ENCODE data around the gene TCP11L2.
"Not testable (repeated sequence)": the region's sequence is repeated elsewhere in the genome, so short reads cannot be mapped to it uniquely, and the experiment has no call there.

The TCP11L2 gene

DNA sequence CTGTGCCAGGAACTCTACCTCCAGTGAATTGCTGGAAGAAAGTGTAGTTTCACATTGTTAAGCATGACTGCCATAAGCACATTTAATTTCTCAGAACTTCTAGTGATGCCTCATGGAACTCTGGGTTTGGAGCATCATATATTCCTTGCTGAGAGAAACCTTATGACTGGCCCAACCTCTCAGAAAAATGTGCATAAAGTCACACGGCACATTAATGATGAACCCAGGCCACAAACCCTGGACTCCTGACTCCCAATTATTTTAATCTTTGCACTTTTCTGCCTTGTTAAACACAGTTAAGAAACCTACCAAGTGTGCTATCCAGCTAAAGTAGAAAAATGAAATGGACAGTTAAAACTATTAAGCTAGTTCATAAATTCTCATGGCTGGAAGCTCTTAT lies 5.6 kb downstream of the TCP11L2 start:
- no peak for DNase-seq

DNA sequence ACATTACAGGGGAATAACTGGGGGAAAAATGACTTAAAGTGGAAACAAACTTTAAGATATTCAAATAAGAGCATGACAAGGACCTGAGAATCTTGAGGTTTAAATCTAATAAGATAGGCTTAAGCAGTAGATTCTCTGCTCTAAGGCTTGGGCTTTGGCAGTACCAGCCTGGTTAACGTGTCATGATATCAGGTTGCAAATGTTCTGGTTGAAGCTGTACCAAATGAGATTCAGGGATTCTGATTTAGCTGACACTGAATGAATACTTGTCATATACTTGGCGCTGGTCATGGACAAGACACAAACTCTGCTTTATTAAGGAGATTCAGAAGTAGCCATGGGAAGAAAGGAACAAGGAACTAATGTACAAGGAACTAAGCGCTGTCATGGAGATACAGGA lies 6.1 kb downstream of the TCP11L2 start:
- no peak for DNase-seq

DNA sequence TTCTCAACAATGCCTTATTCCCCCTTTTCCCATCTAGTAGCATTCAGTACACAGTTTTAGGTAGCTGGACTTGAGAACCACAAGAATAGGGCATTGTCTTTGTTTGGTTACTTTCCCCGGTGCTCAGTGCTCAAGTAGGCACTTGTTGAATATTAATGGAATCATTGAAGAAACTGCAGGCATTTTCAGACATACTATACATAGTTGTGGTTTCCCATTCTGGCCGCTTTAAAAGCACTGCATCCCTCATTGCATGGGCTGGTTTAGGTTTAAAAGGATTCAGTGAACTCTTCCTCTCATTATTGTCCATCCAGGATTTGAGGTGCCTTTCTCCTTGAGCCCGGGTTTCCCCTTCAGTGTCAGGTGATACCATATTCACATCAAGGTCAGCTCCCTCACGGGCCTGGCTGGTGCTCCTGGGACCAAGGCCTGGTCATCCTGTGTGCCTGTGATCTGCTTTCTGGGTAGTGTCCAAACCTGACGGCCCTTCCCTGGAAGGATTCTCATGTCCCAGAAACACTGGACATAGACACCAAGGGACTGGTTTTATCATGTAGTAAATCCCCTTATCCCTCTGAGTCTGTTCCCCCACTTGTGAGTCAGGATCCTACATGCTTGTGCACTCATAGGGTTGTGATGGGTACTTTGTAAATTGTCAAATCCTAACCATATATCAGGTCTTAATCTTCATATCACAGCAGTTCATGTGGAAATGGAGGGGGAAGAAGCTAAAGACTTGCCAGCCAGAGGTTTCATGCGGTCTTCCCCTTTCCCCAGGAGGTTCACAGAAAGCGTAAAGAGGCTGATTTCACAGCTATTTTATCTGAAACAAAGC lies 7.4 kb downstream of the TCP11L2 start:
- no peak for DNase-seq

DNA sequence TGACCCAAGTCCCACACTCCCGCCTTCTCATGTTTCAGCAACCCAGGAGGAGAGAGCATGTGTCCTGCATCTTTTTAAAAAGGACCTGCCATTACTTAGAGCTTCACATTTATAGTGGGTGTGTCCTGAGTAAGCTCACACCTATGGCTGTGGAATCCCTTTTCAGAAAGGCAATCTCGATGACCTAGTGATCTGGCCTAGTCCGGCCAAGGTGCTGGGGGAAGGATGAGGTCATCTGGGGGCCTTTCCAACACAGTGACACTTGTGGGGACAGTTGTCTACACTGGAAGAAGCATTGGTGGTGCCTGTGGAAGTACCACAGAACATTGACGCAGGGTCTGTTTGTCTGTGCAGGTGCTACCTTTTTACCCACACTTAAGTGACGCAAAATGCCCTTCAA lies 8.2 kb downstream of the TCP11L2 start:
- DNase-seq = no peak

DNA sequence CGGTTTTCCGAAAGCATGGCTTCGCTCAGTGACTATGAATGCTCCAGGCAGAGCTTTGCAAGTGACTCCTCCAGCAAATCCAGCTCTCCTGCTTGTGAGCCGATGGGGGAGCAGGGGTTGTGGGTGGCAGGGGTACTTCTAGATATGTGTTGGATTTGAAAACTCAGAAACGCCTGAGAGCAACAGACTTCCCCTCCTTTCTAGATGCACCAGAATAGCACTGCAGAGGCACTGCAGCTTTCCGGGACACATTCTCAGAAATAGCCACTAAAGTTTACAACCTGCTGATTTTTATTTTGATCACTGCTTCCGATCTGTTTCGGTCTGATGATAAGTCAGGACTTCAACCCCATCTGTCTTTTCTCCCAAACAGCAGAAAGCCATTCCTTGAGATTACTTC lies 8.6 kb downstream of the TCP11L2 start:
- no peak for DNase-seq

DNA sequence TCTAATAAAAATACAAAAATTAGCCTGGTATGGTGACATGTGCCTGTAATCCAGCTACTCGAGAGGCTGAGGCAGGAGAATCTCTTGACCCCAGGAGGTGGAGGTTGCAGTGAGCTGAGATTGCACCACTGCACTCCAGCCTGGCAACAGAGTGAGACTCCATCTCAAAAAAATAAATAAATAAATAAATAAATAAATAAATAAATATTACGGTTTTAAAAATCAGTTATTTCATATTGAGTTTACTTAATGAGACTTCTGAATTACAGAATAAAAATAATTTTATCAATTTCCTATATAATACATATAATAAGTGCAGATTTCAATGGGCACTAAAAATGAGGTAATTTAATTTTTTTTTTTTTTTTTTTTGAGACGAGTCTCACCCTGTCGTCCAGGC lies 10.9 kb downstream of the TCP11L2 start:
- DNase-seq = not testable (repeated sequence)

DNA sequence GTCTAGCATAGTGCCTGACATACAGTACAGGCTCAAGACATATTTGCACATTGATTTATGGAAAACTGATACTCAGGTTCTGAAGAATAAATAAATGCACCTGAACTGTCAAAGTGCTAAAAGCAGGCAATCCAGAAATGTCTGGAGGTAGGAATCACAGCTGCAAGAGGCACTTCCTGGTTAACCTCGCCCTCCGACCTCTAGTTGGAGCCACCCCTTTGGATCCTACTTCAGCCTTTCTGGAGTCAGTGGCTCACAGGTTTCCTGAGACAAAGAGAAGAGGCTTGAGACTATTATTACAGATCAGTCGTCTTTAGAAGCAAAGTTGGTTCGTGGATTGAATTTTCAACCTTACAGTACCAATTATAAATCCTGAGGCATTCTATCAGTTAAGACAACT lies 13.0 kb downstream of the TCP11L2 start:
- no peak for DNase-seq

DNA sequence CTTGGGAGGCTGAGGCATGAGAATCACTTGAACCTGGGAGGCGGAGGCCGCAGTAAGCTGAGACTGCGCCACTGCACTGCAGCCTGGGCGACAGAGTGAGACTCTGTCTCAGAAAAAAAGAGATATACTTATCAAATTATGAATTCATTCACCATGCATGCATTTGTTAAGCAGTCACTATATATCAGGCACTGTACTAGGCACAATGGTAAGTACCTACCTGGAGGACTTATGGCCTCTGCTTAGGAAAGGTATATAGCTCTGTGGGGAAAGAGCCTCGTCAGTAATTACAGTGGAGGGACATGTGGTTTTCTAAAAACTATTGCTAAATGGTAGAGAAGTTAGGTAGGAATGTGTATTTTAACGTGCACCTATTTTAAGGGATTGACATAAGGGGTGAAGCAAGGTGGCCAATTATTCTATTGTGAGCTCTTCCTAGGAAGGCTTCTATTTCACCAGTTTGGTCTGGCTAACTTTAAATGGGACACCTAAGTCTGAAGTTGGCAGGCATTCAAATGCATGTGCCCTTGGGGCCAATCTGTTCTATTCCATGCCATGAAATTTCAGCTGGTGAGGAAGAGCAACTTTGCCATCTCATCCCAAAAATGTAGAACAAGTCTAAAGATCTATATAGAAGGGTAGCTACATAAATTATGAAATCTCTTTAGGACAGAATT lies 15.0 kb downstream of the TCP11L2 start:
- DNase-seq = no peak

DNA sequence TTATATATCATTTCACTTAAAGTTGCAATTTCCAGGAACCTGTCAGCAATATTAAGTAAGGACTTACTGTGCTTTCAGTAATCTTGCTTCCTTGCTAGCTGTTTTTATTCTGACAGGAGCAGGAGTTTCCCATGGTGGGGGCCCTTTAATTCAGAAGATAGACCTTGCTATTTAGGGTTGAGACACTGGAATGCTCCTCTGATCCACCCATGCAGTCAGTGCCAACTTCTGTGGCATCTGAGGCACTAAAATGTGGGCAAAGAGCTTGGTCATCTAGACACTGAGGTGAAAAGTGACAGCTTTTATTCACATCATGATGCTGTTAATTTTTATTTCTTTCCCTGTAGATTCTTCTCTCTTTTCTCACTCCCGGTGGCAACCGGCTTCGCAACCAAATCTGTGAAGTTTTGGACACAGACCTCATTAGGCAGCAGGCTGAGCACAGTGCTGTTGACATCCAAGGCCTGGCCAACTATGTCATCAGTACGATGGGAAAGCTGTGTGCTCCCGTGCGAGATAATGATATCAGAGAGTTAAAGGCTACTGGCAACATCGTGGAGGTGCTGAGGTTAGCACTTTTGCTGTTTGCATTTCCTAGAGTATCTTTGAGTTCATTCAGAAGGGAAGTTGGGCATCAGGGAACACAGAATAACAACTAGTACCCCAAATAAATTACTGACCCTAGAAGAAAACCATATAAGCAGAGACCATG lies 18.8 kb downstream of the TCP11L2 start:
- no peak for DNase-seq

DNA sequence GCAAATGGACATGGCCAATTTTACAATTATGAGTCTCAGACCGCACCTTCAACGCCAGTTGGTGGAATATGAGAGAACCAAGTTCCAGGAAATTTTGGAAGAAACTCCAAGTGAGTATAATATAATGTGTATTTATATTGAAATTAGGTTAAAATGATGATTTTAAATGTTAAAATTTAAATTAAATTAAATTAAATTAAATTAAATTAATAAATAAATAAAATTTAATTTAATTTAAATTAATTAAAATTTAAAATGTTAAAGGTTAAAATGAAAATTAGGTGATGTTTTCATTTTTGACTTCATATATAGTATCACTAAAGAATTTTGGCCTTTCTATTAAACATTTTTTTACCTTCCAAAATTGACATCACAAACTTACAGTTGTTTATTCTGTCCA lies 21.0 kb downstream of the TCP11L2 start:
- no peak for DNase-seq

DNA sequence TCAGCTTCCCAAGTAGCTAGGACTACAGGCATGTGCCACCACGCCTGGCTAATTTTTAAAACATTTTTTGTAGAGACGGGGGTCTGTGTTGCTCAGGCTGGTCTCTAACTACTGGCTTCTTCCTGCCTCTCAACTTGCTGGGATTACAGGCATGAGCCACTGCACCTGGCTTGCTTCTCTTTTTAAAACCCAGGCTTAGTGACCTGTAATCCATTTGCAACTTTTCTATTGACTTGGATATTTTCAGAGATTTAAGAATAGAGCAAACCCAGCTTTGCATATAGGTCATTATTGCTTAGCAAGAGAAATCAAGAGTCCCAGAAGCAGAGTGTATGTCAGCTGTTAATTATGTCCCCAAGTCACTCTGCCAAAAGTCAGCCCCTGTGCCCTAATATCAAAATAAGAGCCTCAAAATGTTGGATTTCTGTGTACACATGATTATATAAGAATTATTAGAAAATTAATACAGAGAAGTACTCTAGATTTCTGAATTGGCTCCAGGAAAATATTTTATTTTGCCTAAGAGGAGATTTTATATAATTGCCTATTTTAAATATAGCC lies 24.9 kb downstream of the TCP11L2 start:
- no peak for DNase-seq

DNA sequence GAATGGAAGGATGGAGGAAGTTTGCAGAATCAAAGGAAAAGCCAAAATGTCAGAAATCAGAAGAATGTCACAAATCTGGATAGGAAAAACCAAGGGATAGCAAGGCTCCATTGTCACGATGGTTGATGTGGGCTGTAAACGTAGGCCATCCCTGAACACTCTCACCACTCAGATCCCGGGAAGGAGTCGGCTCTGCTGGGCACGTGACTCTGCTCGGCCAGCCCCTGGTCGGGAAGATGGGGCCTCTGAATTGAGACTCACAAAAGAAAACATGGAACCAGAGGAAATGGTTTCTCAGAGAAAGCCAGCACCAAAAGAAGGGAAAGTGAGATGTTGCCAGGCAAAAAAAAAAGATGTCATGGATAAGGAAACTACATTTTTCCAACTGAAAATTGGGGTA lies 26.2 kb downstream of the TCP11L2 start:
- no peak for DNase-seq

DNA sequence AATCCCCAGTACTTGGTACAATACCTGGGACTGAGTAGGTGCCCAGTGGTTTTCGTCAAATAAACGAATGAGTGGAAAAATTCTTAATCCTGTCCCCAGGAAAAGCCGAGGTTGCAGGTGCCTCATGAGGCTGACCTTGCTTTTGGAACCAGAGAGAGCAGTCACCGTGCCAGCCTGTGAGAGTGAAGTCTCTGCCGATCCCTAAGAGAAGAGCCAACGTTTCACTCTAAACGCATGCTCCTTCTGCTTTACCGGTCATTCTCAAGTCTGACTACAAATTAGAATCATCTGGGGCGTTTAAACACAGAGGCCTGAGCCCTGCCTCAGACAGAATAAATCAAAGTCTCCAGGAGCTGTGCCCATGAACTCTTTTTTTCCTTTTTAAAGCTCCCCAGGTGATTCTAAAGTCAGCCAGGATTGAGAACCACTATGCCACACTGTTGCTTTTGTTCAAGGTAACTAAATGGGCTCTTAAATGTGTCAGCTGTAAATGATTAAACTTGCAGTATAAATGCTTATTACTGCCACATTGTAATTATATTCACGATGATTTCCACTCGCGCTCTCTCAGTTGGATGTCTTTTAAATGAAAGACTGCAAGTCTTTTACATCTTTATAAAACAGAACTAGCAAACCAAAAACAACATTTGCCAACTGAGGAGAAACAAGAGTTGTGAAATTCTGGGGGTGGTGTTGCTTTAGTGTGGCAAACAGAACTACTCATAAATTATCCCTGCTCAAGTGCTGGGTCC lies 26.9 kb downstream of the TCP11L2 start:
- peak; percentile 36 for DNase-seq

DNA sequence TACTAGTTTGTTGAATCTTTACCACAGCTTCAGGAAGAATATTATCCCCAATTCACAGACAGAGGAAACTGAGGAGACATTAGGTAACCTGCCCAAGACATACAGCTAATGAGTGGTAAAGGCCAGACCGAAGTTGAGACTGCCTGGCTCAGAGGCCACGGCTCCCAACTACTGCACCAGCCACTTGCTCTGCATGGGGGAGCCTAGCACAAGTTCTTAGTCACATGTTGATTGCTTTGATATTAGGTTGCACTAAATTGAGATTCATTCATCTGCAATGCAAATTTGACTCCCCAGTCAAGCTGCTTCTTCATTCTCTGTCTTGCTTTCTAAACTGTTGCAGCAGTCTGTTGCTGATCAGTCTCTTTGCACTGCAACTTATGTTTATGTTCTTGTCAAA lies 29.1 kb downstream of the TCP11L2 start:
- no peak for DNase-seq

DNA sequence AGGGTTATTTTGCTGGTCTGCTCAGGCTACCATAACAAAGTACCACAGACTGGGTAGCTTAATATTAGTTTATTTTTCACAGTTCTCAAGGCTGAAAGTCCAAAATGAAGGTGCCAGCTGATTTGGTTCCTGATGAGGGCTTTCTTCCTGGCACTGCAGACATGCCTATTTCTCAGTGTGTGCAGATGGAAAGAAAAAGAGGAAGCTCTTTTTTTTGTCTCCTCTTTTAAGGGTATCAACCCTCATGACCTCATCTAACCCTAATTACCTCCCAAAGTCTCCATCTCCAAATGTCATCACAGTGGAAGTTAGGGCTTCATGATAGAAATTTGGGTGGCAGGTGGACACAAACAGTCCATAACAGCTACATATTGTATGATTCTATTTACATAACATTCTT lies 30.0 kb downstream of the TCP11L2 start:
- no peak for DNase-seq

DNA sequence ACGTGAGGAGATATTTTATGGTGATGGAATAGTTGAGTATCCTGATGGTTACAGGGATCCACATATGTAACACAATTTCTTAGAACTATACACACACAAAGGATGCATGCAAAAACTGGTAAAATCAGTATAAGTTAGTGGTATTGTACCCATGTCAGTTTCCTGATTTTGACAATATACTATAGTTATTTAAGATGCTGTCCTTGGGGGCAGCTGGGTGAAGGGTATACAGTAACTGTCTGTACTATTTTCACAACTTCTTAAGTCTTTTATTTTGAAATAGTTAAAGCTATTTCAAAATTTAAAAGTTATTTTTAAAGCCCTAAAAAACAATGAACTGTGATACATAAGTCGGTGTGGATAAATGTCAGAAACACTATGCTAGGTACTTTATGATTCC lies 30.5 kb downstream of the TCP11L2 start:
- no peak for DNase-seq

DNA sequence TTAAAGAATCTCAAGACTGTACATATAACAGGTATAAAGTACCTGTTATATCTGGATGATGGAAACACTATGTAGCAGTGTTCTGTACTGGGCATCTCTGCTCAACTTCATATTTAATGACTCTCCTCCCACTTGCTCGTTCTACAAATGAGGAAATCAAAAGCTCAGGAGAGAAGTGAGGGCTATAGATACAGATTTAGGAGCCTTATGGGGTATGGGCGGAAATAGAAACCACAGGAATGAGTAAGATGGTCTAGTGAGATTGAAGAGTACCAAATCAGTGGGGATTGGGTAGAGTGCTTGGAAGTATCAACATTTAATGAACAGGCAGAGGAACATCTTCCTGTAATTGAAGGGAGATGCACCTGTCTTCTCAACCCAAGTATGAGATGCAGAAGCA lies 31.2 kb downstream of the TCP11L2 start:
- no peak for DNase-seq

DNA sequence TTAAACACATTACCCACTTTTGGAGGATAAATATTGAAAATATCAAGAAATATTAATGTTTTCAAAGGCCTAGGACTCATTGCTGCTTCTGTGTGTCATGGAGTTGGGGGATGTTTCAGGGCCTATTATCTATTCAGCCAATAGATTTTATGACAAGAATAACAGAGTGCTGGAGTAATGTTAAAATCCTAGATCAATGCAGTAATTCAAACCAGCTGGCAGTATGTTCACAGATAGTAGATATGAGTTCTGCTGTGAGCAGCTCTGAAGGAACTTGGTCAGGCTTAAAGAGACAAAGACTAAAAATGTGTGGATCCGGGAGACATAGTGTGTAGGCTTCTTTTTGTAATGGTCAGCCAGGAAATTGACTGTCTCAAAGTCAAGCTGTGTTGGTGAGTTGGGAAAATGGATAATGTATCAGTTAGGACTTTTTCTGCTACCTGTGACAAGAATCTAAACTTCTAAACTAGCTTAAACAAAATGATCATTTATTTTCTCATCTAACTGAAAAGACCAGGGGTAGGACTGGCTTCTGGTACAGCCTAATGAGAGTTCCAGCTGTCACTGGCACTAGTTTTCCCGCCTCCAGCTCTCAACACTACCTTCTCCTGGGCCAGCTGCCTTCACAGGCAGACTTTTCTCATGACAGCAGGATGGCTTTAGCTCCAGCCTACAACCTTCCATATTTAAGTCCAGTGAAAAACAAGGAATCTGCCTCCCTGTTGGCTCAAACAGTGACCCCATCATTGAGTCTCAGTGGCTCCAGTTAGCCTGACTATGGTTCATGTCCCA lies 38.7 kb downstream of the TCP11L2 start:
- no peak for DNase-seq

DNA sequence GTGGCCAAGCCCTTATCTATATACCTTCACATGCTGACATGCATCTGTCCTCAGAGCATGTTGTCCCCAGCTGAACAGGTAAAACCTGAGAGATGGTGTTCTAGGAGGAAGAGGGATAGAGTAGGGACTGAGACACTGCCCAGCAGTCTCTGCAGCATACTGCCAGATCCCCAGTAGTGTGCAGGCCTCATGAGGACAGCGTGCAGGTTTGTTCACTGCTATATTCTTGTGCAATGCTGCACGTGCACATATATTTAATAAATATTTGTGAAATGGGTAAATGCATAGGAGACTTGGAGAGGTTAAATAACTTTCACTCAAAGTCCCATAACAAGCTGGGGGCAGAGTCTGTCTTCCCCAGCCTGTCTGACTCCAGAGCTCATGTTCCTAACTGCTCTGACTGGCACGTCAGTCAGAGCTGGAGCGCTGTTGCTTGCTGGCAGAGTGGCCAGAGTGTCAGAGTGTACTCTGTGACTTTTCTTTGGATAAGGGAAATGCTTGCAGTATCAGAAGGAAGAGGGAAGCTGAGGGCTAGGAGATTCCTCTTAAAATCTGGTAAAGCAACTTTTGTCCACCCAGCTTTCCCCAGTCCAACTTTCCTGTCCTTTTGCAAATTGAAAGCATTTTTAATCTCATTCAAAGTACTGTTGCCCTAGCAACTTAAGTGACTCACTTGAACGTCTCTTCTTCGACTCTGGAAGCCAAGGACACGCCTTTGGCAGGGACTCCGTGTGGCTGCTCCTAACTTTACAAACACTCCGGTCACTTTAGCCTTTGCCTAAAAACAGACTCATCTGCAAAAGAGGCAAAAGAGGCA lies 40.1 kb downstream of the TCP11L2 start:
- DNase-seq = no peak

DNA sequence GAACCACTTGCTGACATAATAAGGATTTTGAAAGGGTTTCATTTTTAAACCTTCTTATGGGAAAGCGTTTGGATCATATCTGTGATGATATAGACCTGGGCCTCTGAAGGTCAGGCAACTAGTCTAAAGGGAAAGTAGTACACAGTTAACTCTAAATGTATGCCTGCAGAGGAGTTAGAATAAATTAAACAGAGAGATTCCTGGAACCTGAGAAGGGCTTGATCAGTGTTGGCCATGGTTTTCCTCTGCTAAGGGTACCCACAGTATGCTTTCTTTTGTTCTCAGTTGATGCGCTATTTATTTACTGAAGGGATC lies 40.6 kb downstream of the TCP11L2 start:
- DNase-seq = no peak

DNA sequence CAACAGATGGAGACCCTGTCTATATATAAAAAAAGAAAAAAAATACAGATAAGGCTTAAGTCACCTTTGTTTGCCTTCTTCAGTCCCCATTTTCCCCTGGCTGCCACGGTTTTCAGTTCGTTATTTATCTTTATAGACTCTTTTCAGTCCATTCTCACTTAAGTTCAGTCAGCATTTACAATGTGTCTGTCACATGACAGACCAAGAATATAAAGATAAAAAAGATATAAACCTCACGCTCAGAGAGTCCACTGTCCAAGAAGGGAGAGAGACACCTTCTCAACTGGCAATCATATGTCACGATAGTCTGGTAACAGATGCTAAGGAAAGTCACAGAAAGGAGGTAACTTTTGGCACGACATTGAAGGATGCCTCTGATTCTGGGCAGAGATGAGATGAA lies 41.6 kb downstream of the TCP11L2 start:
- no peak for DNase-seq
